Neural crest cell (in vitro differentiated cells): Measurements from ENCODE around the gene PI4KA. TPM values are rescaled to one million over a fixed set of nuclear protein-coding genes. Genes with fewer than 3 reads are reported as not detected.

ENCODE experiments used
- DNase-seq: peaks from one replicate; pipeline ENCODE4 v3.0.0; 2021; ENCODE audit warnings: low read depth, mixed read lengths, low spot score
- H3K27ac Mint-ChIP-seq: one replicate; pipeline ENCODE4 v1.8.0; 2021; ENCODE audit warnings: mild to moderate bottlenecking, mixed read lengths; ENCODE audit not compliant: unreplicated experiment
- H3K27me3 Mint-ChIP-seq: 2 replicates; pipeline ENCODE4 v1.8.0; 2021; ENCODE audit warnings: low read depth, mild to moderate bottlenecking, mixed read lengths
- H3K36me3 Mint-ChIP-seq: 2 replicates; pipeline ENCODE4 v1.8.0; 2021; ENCODE audit warnings: low read depth, mild to moderate bottlenecking, mixed read lengths
- H3K4me1 Mint-ChIP-seq: 2 replicates; pipeline ENCODE4 v1.8.0; 2021; ENCODE audit warnings: mixed read lengths
- H3K4me3 Mint-ChIP-seq: one replicate; pipeline ENCODE4 v1.8.0; 2021; ENCODE audit warnings: mild to moderate bottlenecking, mixed read lengths
- H3K9me3 Mint-ChIP-seq: 2 replicates; pipeline ENCODE4 v1.8.0; 2021; ENCODE audit warnings: mixed read lengths
- total RNA-seq: library from RNA; stranded (reverse); gene quantifications from 2 replicates; pipeline ENCODE4 v1.2.1, GENCODE V29; 2021
- TF ChIP-seq, protein P1 (sequence below): fragments of 200-600 bp; sonication (generic); conservative IDR thresholded peaks from 2 replicates; pipeline ENCODE4 v1.5.0; 2021; ENCODE audit warnings: antibody characterized with exemption, mild to moderate bottlenecking

The PI4KA gene
- total RNA-seq, 1 donor from 2014 or later, result 85.8 TPM

DNA sequence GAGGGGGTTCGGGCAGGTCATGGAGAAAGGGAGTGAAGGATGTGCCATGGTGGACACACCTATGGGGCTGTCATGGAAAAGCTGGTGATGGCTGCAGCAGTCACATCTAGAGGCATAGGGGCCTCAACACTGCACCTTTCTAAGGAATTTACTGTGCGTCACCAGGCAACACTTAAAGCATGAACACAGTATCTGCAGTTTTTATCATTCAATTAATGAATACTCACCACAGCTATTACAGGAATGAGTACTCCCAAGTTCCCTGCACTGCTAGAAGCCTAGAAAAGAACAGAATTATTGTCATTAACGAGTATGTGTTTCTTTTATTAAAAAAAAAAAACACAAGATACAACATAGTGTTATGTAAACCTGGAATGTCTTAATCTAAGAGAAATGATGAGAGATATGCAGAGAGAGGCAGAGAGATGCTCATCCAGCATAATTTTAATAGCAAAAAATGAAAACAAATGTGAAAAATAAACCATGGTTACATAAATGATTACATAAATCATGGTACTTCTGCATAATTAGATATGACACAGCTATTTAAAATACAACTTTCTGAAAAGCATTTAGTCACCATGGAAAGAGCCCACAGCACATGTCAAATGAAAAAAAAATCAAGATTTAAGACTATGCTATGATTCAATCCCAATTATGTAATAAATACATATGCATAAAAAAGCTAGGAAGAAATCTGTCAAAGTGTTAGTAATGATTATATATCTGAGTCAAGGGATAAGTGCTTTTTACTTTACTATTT lies 65.5 kb downstream of the PI4KA start:
- Mint-ChIP-seq H3K4me1 (no peaks in the 10 kb centered on the region), H3K27me3 (no peaks in the 10 kb centered on the region), H3K27ac (no peak overlapping the region), H3K36me3 (peaks cover 7% of the 10 kb centered on the region), H3K4me3 (no peak overlapping the region), H3K9me3 (no peaks in the 10 kb centered on the region)
- TF ChIP-seq, protein P1, sequence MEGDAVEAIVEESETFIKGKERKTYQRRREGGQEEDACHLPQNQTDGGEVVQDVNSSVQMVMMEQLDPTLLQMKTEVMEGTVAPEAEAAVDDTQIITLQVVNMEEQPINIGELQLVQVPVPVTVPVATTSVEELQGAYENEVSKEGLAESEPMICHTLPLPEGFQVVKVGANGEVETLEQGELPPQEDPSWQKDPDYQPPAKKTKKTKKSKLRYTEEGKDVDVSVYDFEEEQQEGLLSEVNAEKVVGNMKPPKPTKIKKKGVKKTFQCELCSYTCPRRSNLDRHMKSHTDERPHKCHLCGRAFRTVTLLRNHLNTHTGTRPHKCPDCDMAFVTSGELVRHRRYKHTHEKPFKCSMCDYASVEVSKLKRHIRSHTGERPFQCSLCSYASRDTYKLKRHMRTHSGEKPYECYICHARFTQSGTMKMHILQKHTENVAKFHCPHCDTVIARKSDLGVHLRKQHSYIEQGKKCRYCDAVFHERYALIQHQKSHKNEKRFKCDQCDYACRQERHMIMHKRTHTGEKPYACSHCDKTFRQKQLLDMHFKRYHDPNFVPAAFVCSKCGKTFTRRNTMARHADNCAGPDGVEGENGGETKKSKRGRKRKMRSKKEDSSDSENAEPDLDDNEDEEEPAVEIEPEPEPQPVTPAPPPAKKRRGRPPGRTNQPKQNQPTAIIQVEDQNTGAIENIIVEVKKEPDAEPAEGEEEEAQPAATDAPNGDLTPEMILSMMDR, result no peak
- DNase-seq, result no peak

DNA sequence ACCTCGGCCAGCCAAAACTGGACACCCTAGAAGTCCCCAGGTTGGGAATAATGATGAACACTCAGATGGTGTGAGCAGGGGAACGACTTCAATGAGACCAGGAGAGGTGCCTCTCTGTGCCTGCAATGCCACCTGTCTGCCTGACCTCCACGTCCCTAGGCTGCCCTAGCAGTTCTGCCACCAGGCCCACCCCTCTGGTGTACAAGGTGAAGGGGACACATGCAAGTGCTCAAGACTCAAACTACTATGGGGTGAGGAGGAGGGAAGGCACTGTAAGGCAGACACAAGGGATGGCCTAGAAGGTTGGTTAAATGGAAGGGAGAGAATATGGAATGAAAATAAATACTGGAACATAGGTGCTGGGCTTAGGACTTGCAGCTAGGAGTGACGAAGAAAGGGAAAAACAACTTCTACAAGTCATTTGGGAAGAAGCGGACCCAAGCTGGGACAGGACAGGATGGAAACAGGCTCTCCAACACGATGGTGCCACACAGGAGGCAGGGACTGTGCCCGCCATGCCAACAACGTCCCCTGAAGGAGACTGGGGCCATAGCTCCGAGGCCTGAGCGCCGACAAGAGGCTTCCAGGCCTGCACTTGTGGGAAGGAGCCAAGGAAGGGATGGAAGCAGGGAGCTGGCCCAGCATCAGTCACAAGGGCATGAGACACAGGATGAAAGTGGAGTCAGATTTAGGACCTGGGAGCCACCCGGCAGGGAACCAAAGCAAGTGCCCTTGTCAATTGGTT lies 66.2 kb downstream of the PI4KA start:
- no peaks in the 10 kb centered on the region for H3K27me3 Mint-ChIP-seq
- TF ChIP-seq, protein P1, result no peak
- H3K9me3 Mint-ChIP-seq, result no peaks in the 10 kb centered on the region
- DNase-seq, result no peak
- no peak overlapping the region for H3K27ac Mint-ChIP-seq
- peaks cover 7% of the 10 kb centered on the region for H3K36me3 Mint-ChIP-seq
- H3K4me1 Mint-ChIP-seq, result no peaks in the 10 kb centered on the region
- H3K4me3 Mint-ChIP-seq, result no peak overlapping the region

DNA sequence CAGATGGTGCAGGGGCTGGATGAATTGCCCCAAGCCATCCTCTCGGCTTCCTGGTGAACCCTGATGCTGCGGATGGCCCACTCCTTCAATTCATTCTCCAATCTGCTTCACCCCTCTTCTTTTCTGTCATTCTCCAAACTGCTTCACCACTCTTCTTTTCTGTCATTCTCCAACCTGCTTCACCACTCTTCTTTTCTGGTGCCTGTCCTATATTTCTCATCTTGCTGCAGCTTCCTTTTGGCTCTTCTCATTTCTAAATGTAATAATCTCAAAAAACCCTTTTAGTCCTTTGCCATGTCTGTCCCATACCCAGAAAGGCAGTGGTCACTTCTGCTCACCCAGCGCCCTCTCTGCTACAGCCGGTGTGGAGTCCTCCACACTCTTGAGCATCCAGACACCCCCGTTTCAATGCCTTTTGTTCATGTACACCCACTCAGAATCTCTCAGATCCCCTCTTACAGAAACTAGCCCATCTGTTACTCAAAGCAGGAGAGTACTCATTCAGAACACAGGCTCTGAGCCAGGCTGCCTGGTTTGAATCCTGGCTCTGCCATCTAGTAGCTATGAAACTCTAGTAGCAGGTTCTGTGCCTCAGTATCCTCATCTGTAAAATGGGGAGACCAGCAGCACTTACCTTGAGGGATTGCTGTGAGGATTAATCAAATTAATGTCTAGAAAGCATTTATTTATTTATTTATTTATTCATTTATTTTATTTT lies 69.8 kb downstream of the PI4KA start:
- Mint-ChIP-seq H3K27me3 (no peaks in the 10 kb centered on the region), H3K27ac (no peak overlapping the region), H3K4me1 (no peaks in the 10 kb centered on the region), H3K36me3 (peaks cover 7% of the 10 kb centered on the region), H3K9me3 (no peaks in the 10 kb centered on the region), H3K4me3 (no peak overlapping the region)
- TF ChIP-seq, protein P1, result no peak
- no peak for DNase-seq

DNA sequence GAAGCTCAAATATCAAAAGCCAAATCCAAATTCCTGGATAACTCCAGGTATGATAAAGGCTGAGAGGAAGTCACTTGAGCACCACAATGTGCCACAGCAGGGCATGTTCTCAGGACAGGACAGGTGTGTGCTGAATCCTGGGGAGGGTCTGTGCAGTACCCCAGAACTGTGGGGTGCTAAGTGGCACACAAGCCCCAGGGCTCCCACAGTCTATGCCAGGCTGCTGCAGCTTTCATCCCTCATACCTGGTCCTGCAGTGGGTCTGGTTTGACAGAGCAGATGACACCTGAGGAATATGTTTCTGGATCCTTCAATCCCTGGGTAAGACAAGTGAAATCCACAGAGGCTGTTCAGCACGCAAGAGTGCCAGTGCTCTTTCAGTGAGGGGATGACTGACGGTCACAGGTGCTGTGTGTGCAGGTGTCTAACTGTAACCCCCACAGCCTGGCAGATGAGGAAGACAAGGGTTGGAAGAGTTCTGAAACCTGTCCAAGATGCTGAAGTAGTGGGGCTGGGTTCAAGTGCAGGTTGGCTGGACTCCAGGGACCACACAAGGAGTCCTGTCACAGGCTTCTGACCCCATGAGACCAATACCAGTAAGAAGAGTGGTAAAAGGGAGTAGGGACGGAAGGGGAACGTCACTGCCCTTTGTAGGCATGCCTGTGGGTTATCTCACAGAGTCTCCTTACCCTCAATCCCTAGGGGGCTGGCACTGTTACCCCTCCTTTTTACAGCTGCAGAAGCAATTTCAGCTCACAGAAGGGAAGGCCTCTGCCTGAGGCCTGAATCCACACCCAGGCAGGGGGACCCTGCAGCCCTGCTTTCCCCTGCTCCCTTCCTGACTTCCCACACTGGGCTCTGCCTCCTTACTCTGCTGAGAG lies 70.6 kb downstream of the PI4KA start:
- Mint-ChIP-seq H3K4me1 (no peaks in the 10 kb centered on the region), H3K9me3 (no peaks in the 10 kb centered on the region), H3K36me3 (peaks cover 7% of the 10 kb centered on the region), H3K27me3 (no peaks in the 10 kb centered on the region), H3K27ac (no peak overlapping the region), H3K4me3 (no peak overlapping the region)
- TF ChIP-seq, protein P1, result no peak
- DNase-seq, result no peak

DNA sequence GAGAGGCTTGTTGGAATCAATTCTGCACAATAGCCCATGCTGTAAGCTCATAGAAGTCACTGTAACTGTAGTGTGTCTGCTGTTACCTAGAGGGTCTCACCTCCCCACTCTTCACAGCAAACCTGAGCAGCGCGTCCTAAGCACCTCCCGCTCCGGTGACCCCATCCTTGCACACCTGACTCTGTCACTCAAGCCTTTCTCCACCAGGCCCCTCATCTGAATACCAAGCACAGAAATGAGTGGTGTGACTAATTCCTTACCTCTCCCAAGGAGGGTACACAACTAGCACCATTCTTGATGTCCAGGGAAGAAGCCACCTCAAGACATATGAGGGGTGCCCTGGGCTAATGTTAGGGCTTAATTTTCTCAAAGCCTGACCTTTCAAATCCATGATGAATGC lies 71.4 kb downstream of the PI4KA start:
- Mint-ChIP-seq H3K27me3 (no peaks in the 10 kb centered on the region), H3K36me3 (peaks cover 6% of the 10 kb centered on the region), H3K4me1 (no peaks in the 10 kb centered on the region), H3K27ac (no peak overlapping the region), H3K4me3 (no peak overlapping the region), H3K9me3 (no peaks in the 10 kb centered on the region)
- no peak for DNase-seq
- TF ChIP-seq, protein P1, result no peak
